ENCODE results near the gene SEC23B.
"Not testable (repeated sequence)": the region's sequence is repeated elsewhere in the genome, so short reads cannot be mapped to it uniquely, and the experiment has no call there.

GRCh38 chr20:18501672-18502071 is 6.1 kb upstream of the SEC23B start:
- TF ChIP-seq CTCF (IDR thresholded peaks at IDR 0.05 in 2 of 3, conservative IDR thresholded peaks at IDR 0.05 in 1 of 3; ENCODE audit: borderline replicate concordance in 1 of 3, insufficient read depth in 1 of 3, low read depth in 2 of 3, low read length in 2 of 3); MAX (IDR thresholded peaks at IDR 0.05); ZFX (IDR thresholded peaks at IDR 0.05); POLR2AphosphoS5 (IDR thresholded peaks at IDR 0.05; ENCODE audit: low read depth, low read length); EZH2 (IDR thresholded peaks at IDR 0.05); EGR1 (IDR thresholded peaks at IDR 0.05; ENCODE audit: low read depth); SP1 (IDR thresholded peaks at IDR 0.05; ENCODE audit: low read depth): not testable (repeated sequence)
